ENCODE results near the gene SSH3.

Gene SSH3

DNA sequence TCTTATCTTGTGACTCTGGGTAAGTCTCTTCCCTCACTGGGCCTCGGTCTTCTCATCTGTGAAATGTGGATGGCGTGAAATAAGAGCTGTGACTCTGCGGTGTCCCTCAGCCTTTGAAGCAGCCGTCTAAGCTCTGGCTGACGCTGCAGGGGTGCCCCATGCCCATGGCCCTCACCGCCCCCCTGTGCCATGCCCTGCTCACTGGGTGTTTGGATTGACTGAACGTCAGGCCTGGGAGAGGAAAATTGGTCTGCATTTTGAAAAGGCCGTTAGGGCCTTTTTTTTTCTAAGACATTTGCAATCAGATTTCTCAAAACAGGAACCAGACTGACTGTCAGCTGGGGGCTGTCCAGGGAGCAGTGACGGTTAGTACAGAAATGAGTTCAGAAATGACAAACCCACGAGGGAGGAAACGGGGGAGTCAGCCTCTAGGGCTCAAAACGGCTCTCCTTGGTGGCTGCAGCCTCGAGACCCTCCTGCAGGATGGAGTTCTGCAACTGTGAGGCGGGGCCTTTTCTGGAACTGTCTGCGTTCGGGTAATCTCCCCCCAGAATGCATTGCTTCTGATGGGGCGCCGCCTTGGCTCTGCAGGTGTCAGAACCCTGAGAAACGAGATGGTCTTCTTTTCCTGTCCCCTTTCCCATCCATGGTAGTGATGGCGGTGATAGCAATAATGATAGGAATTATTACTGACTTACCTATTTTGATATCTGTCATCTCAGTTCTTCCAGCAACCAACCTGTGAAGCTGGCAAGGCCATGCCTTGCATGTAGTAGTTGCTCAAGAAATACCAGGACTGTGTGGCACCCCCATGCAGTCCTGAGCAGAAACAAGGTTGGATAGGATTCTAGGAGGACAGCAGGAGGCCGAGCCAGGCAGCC lies 35.0 kb upstream of the SSH3 start:
- peak; percentile 74 to 83 for DNase-seq

DNA sequence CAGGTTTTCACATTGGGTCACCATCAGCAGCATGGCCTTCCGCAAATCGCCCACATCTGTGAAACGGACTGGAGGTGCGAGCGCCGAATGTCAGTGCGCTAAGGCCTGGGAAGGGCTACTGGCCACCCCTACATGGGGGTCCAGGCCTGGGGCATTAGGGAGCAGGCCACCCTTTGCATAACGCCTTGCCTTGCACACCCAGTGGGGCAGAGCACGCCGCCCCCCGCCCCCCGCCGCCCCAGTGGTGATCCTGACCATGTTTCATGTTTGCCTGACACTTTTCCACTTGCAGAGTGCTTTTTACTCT lies 34.4 kb upstream of the SSH3 start:
- no peak for DNase-seq

DNA sequence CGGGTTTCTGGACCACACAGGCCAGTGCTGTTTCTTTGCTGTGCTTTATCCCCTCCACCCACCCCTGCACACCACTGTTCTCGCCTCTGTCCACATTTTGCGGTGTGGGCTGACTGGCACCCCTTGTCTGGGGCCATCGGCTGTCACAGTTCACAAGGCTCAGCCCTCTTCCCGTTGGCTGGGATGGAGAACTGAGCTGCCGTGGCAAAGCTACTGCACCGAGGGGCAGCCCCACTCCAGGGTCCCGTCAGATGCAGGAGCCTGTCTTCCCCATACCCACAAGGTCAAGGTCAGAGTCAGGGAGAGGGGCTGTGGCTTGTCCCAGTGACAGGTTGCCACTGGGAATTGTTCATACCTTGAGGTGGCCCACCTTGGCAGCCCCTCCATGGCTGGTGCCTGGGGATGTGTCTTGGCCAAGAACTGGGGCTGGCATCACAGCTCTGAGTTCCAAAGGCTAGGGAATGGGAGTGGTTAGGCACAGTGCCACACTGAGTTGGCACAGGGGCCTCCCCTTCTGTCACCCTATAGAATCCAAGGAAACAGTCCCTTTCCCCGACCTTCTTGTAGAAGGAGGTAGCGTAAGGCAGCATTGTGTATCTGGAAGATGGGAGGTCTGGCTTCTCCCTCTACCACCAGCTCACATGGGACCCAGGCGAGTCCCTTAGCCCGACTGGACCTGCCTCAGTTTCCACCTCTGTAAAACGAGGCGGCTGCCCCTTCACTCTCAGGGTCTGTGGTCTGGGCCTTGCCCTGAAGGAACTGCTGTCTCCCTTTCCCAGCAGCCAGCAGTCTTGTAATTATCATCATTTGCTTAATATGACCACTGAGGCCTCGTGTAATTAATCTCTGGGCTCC lies 33.7 kb upstream of the SSH3 start:
- DNase-seq, result peak; percentile 26 to 38

DNA sequence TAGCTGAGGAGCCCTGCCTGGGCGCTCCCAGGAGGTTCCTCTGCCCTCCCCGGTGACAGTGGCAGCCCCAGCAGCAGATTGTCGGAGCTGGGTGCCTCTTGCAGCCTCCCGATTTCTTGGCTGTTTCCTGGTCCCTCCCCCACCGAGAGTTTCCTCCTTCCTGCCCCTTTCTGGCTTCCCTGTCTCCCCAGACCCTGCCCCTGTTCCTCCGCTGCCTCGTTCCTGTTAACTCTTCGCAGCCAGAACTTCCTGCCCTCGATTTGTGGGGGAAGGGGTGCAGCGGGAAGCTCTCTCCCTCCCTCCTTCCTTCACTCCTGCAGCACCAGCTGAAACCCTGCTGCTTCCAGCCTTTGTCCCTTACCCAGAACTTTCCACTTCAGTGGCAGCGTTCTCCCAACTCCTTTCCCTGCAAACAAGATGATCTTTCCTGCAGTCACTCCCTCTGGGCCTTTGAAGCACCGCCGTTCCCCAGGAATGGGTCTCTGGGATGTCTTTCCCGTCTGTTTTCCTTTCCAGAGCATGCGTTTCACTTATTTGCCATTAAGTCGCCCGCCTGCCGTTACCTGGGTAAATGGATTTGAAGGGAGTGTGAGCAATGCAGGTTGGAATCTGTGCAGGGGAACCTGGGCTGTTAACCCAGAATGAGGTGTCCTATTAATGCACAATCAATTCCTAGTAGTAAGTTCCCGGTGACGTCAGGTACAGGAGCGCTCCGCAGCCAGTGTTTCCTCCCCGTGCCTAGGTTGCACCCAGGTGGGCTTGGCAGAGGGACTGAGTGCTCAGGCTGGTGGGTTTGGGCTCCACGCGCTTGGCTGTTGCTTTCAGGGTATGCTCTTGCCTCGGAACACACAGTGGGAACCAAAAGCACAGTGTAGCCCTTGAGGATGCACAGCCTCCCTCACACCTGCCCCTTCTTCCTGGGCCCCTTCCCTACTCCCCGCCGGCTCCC lies 32.8 kb upstream of the SSH3 start:
- DNase-seq, result peak; percentile 17 to 44

DNA sequence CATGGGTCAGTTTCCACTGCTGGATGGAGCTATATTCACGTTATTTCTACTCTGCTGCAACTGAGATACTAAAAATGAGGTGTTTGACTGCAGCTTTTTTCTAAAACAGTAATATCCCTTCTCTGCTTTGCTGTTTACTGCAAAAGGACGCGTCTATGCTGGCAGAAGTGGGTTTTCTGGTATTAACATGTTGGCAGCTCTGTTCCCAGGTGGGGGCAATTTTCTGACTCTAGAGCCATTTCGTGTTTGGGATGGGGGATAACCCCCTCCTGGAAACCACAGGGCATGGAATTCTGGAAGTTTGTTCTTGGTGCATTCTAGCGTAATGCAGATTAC lies 32.2 kb upstream of the SSH3 start:
- DNase-seq, result no peak

DNA sequence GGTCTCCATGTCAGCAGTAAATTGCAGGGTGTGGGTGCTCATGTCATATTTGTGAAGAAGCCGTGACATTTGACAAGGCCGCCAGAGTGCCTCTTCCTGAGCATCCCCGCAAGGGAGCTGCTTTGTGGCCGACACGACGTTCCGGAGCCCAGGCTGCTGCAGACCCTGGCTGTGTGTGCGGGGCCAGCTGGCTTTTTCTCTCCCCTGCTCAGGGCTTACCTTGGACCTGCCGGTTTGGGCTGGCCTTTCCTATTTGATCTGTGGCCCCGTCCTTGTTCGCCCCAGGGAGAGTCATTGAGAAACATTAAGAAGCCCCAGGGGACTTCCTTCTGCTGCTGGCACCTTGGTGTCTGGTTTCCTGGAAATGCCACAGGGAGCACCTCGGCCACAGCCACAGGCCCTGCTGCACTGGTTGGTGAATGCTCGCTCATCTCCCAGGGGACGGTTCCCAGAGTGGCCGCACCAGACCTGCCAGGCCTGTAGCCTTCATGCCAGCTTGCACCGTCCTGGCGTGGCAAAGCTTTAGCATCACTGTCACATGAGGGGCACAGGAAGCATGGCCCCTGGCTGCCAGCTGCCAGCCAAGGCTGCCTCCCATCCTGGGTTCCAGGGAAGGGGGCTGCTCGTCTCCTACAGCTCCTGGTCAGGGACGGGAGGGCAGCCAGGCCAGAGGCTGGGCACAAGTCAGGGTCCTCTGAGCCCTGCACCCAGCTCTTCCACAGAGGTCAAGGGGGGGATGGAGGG lies 31.6 kb upstream of the SSH3 start:
- peak; percentile 73 to 81 for DNase-seq

DNA sequence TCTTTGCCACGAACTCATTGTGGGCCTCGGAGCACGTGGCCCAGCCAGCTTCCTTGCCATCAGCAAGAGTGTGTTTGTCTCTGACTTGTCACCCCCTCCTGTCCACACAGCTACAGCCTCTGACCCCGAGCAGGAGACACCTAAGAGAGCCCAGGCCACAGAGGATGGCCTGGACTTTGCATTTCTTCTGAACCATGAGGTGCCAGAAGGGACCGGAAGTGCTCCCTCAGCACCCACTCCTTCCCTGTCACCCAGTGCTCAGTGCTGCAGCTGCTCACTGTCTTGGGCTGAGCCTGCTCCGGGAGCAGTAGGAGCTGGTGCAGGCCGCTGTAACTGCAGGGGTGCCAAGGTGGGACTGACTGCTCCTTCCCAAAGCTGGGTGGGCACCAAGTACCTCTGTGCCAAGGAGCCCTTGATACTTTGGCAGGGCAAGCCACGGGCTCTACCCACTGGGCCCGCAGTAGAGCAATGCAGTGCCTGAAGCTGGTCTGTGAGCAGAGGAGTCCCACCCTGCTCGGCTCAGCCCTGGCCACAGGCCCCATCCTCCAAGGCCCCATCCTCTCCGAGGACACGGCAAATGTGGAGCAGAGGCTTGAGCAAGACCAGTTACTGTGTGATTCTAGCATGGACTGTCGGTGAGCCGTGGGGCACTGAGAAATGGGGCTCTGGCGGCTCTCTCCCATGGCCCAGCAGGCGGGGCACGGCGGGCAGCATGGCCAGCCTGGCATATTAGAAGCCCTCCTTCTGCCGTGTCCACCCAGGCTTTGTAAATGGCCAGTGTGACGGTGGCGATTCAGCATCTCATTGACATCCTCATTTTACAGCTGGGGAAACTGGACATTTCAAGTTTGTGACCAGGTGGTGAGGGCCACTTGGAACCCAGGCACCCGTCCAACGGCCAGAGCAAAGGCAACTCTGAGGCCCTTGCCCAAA lies 30.7 kb upstream of the SSH3 start:
- DNase-seq, result peak; percentile 56 to 58

DNA sequence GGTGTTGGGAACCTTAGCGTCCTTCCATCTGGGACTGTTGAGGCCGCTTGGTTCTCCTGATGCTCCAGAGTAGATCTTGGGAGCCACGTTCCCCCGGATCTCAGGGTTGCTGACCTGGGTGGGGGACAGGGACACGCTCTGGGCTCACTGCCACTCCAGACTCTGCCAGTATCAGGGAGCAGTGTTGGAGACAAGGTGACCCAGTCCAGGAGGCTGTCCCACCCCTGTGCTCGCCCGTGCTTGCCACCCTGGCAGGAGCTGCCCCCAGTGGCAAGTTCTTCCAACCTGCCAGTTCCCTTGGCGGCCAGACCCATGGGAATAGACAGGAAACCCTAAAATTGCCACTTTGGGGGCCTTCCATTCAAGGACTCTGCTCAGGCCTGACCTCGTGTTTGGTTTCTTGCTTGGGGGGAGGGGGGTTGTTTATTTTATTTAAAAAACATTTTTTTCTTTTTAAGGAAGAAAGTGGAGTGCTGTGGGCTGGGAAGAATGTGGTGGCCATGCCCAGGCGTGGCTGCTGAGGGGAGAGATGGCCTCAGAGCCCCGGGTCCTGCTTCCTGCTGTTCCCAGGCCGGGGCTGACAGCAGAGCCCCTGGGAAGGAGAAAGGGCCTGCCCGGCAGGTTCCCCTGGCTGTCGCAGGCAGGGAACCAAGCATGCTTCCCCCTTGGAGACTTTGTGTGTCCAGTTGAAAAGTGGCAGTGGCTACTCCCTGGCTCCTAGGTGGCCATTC lies 29.9 kb upstream of the SSH3 start:
- peak in 1 of 2 experiments; percentile 15 for DNase-seq

DNA sequence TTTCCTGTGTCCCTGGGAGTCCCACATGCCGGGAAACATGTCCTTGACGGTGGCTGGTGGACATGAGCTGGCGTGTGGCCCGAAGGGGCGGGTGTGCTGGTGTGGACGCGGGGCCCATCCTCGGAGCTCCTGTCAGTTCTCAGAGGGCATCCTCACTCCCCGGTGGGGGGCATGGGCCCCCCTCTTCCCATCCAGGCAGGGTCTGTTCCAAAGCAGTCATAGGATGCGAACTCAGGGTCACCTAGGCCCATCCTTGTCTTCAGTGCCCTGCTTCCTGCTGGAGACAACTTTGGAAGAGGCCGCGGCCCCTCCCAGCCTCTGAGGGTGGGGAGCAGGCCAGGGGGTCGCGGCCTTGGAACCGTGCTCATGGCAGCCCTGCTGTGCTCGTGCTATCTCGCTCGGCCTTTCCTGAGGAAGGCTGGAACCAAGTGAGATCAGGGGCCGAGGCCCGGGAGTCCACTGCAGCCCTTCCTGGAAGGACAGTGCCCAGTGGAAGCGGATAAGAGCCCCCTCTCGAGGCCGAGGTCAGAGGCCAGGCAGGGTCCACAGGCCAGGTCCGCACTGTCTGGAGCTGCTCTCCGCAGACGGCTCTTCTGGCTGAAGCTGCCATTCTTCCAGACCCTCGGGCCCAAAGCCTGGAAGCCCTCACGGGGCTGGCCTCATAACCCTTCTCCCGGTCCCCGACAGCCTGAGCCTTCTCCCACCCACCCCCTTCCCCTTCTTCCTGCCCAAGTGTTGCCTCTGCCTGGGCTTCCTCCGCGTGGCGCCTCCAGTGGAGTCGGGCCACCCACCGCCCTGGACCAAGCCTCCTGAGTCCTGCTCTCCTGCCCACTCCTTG lies 28.3 kb upstream of the SSH3 start:
- DNase-seq, result no peak

DNA sequence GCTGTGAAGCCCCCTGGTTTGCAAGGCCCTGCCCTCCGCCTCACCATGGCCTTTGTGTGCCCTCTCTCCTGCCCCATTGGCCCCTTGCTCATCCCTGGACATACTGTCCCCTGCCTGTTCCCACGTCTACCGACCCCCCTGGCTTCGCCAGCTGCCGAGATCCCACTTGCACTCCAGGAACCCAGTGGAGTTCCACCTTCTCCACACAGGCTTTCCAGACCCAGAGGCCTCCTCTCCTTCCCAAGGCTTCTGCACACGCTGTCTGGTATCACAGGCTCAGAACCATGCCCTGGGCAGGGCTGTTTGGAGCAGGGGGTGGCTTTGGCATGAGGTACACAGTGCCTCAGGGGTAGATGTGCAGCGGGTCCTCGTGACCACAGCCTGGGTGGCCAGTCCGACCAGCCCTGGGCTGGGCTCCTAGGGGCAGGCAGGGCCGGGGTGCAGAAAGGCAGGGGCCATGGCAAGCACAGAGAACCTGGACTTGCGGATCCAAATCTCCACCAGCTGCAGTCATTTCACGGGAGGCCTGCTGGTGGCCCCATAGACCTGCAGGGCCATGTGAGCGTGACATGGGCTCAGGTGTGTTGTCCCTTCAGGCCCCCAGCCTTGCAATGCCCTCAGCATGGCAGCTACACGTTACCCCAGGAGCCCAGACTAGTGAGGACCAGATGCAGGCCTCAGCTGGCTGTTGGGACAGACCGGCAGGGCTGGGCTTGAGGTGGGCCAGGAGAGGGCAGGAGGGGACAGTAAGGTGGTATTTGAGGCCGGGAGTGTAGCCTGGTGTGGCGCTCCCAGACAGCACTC lies 27.5 kb upstream of the SSH3 start:
- DNase-seq, result peak in 1 of 2 experiments; percentile 36

DNA sequence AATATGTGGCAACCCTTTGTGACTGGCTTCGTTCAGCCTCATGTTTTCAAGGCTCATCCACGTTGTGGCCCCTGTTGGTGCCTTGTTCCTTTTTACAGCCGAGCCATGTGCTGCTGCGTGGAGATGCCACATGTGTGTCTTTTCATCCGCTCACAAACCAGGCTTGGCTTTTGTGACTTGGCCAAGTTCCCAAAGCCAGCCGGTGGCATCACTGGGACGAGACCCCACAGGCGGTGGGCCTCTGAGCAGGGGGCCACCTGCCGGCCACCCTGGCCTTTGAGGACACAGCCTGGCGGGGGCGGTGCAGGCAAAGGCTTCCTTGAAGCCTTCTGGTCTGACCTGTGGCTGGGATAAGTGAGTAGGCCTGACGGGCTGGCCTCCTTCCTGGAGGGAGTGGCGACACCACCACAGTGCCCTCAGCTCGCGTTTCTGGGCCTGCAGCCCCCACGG lies 26.5 kb upstream of the SSH3 start:
- peak; percentile 70 to 76 for DNase-seq

DNA sequence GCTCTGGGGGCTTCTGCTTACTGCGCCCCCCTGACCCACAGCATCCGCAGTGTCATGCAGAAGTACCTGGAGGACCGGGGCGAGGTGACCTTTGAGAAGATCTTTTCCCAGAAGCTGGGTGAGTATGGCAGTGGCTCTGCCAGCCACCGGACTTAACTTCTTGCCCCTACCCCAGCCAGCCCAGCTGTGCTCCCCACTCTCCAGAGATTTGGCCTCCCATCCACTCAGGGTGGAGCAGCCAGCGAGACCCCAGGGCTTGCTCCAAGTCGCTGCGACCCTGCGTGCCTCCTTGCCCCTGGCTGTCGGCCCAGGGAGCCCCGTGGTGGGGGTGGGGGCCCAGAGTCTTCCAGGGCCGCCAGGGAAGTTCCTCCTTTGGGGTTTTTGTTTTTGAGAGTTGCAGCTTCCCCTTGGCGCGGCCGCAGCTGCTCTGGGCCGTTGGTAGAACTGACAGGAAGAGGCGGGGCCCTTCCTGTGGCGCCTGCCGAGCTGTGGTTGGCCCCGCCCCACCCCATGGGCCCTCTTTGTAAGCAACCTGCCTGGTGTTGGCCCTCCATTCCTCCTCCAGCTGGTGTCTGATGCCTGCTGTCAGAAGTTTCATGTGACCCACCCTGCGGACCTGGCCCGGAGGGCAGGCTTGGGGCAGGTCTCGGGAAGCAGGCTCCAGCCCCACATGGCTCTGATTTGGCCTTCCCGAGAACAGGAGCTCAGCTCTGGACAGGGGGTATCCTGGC lies 25.9 kb upstream of the SSH3 start:
- DNase-seq, result peak; percentile 89 to 92

DNA sequence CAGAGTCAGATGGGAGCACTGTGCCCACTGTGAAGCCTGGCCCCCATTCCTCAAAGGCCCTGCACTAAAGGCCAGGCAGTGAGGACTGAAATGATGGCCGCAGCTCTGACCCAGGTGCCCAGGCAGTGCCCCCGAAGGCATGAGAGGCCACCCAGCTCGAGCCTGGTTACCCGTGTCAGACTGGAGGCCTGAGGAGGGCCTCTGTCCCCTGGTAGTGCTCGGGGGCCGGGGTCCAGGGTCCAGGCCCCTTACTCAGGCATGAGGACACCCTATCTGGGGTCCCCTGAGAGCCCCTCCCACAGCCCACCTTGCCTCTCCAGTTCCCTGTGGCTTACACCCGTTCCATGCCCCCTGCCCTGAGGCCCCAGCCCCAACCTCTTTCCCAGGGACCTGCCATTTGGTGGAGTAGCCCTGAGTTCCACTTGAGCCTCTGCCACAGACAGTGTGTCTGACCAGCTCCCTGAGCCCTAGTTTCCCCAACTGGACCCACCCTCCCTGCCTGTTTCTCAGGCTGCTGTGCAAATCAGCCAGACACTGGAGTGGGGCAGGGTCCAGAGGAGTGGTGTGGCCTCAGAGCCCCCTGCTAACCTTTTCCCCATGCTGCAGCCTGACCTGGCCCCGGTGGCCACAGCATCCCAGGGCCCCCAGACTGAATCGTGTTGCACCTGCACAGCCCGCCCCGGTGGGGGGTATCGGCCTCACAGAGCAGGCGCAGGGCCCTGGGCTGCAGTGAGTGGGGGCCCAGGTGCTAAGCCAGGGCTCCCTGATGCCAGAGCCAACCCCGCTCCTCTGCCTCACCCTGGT lies 25.0 kb upstream of the SSH3 start:
- no peak for DNase-seq

DNA sequence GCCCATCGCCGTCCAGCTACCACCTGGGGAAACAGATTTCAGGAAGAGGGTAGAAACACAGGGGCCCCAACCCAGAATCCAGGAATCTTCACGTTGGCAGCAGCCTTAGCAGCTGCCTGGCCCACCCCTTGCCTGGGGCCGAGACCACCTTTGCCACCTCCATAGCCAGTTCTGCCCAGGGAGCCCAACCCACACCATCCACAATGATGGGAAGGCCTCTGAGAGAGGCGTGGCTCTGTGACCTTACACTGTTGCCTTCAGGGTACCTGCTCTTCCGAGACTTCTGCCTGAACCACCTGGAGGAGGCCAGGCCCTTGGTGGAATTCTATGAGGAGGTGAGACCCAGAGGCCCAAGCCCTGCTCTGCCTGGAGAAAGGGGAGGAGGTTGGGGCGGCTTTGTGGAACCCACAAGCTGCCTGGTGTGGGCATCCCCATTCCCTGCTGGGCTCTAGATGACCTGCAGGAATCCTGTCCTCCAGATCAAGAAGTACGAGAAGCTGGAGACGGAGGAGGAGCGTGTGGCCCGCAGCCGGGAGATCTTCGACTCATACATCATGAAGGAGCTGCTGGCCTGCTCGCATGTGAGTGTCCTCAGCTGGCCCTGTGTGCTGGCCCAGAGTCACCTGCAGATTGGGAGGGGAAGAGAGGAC lies 24.3 kb upstream of the SSH3 start:
- DNase-seq, result no peak

DNA sequence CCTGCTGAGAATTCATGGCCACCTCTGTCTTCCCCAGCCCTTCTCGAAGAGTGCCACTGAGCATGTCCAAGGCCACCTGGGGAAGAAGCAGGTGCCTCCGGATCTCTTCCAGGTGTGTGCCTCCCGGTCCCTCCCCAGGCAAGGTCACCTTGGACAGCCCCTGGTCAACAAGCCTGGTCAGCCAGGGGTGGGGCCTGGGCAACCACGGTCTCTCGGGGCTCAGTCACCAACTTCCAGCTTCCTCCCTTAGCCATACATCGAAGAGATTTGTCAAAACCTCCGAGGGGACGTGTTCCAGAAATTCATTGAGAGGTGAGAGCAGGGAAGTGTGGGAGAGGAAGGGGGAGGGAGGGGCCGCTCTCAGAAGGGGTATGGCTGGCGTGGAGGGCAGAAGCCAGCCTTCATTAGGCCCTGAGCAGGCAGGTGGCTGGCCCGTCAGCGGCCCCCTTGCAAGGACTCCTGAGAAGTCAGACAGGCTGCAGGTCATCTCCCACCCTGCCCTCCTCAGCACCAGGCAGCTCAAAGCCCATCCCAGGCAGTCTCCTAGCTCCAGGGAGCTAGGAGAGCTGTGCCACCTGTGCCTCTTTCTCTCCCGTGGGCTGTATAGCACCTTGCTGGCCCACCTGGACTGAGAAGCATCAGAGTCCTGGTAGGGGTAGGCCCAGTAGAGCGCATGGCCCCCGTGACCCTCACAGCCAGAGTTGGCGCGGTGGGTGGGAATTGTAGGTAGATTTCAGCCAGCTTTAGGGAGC lies 23.6 kb upstream of the SSH3 start:
- DNase-seq, result no peak
